Psoas muscle (tissue), 8 donors: ENCODE data around the gene SLC2A13. TPM values are rescaled to one million over a fixed set of nuclear protein-coding genes. Genes with fewer than 3 reads are reported as not detected.

Experiments
- ATAC-seq, 4 donors: fragments of 200-7000 bp; cut with Tn5 transposase; one replicate each; pipeline ENCODE4 v1.9.1; 2020; ENCODE audit warnings: moderate library complexity in 3 of 4, mild to moderate bottlenecking in 2 of 4
- DNase-seq, 2 donors: peaks; one replicate each; pipeline ENCODE4 v3.0.0-alpha.2; 2020
- H3K27ac ChIP-seq: fragments of 200-600 bp; one replicate; pipeline ENCODE4 v1.8.0; 2022
- H3K27me3 ChIP-seq, 3 donors: fragments of 200-600 bp in 1 of 3; one replicate each; pipeline versions ENCODE4 v1.6.1 to v1.8.0; 2013 to 2022; ENCODE audit warnings: low read length in 2 of 3, mild to moderate bottlenecking in 2 of 3, moderate library complexity in 1 of 3; ENCODE audit not compliant: insufficient read depth in 3 of 3
- H3K36me3 ChIP-seq, 2 donors: fragments of 200-600 bp in 1 of 2; one replicate each; pipeline versions ENCODE4 v1.6.1 to v1.8.0; 2013 to 2022; ENCODE audit warnings: low read depth in 1 of 2, mild to moderate bottlenecking in 1 of 2, moderate library complexity in 1 of 2; ENCODE audit not compliant: insufficient read depth in 1 of 2
- H3K4me1 ChIP-seq: fragments of 200-600 bp; one replicate; pipeline ENCODE4 v1.8.0; 2022
- H3K4me3 ChIP-seq: fragments of 200-600 bp; one replicate; pipeline ENCODE4 v1.8.0; 2022; ENCODE audit warnings: mild to moderate bottlenecking
- H3K9me3 ChIP-seq: fragments of 200-600 bp; one replicate; pipeline ENCODE4 v1.8.0; 2022
- WGBS, 3 donors: extraction: QIAGEN DNeasy Blood & Tissue Kit; methylation state at CpG; one replicate each; pipeline versions ENCODE4 v1.1.6 to v1.1.7; 2013; 5-methylcytosine and 5-hydroxymethylcytosine counted together
- intact Hi-C, 2 donors: fragments of 100-400 bp; cut with DNase I; formaldehyde crosslinking; loops; one replicate each; pipeline versions ENCODE4 v1.11.0 to v1.14.2; 2022
- polyA plus RNA-seq, 3 donors: library from polyadenylated mRNA; stranded (reverse); fragments of 200-250 nt; gene quantifications; one replicate each; pipeline ENCODE4 v1.2.3, GENCODE V29; 2013
- total RNA-seq, 4 donors: library from RNA; stranded (reverse); fragmentation: NEBNext Ultra II Directional in 2 of 4; extraction: Animal tissue kit (Norgen Biotek cat#: 25700) in 2 of 4; gene quantifications; one replicate each; pipeline versions ENCODE4 v1.2.1 to v1.2.4, GENCODE V29; 2021 to 2023
- TF ChIP-seq, protein P1 (sequence below): fragments of 200-600 bp; IDR thresholded peaks from one replicate; pipeline ENCODE4 v1.8.0; 2022; ENCODE audit warnings: antibody characterized with exemption
- donor health status: healthy with polysubstance abuse.
- donor health status: DM: no; HTN: no; CAD: no; lungs with moderate emphysema.
- donor health status: Bipolar disorder and iron deficiency.
- donor health status: healthy.
- donor health status: DM: yes; HTN: yes; CAD: no.
- donor health status: DM: no; HTN: no; CAD: no.
- donor health status: DM: no; HTN: no; CAD: no.
- donor health status: DM: yes; HTN: yes; CAD: no.

SLC2A13 gene
- total and polyA plus RNA-seq, 7 donors = 0.39 to 1.7 (median 0.95) TPM

DNA sequence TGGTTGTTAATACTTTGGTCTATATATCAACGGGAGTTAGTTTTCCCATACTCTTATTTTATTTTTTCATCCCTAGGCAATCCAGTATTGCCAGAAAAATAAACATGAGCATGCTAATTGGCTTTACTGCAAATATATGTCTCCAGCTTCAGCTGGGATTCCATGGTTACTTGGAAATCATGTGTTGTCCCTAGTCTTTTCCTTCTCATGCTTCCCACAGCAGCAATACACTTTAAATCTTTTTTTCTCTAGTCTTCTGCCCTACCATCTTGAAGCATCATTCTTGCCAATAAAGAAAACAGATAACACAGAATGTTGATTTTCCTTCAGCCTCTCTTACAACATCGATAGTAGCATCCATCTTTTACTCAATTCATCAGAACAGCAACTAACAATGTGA is 60.2 kb downstream of the SLC2A13 start:
- Histone ChIP-seq H3K4me3 (no peak overlapping the region), H3K4me1 (no peaks in the 10 kb centered on the region), H3K27me3 (no peaks in the 10 kb centered on the region), H3K36me3 (no peaks in the 10 kb centered on the region), H3K27ac (no peak overlapping the region), H3K9me3 (no peaks in the 10 kb centered on the region)
- ATAC-seq = no peak
- intact Hi-C loops = no loop called here
- no peak for DNase-seq
- TF ChIP-seq, protein P1, sequence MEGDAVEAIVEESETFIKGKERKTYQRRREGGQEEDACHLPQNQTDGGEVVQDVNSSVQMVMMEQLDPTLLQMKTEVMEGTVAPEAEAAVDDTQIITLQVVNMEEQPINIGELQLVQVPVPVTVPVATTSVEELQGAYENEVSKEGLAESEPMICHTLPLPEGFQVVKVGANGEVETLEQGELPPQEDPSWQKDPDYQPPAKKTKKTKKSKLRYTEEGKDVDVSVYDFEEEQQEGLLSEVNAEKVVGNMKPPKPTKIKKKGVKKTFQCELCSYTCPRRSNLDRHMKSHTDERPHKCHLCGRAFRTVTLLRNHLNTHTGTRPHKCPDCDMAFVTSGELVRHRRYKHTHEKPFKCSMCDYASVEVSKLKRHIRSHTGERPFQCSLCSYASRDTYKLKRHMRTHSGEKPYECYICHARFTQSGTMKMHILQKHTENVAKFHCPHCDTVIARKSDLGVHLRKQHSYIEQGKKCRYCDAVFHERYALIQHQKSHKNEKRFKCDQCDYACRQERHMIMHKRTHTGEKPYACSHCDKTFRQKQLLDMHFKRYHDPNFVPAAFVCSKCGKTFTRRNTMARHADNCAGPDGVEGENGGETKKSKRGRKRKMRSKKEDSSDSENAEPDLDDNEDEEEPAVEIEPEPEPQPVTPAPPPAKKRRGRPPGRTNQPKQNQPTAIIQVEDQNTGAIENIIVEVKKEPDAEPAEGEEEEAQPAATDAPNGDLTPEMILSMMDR = no peak
- 86 to 89% (median 88%) methylated on average over 2 of the region's 2 CpGs for WGBS, 3 donors

DNA sequence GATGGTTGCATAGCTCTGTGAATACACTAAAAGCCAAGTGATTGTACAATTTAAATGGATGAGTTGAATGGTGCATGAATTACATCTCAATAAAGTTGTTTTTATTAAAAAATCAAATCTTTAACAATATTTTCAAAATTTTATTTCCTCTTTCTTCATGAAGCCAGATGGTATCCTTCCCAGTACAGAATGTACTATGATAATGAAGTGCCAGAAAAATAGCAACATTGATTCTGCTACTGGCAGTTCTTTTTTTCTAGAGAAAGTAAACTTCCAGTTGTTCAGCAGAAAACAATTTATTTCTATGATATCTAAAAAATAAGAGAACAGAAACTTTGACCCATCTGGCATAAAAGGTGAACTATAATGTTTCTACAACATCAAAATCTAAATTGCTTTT is 61.5 kb downstream of the SLC2A13 start:
- no peak overlapping the region for H3K27ac ChIP-seq
- H3K4me1 ChIP-seq = no peaks in the 10 kb centered on the region
- no peak for ATAC-seq
- no peak overlapping the region for H3K4me3 ChIP-seq
- no peaks in the 10 kb centered on the region for H3K9me3 ChIP-seq
- H3K27me3 ChIP-seq = no peaks in the 10 kb centered on the region
- DNase-seq = no peak
- intact Hi-C loops = no loop called here
- H3K36me3 ChIP-seq = no peaks in the 10 kb centered on the region
- TF ChIP-seq, protein P1 = no peak

DNA sequence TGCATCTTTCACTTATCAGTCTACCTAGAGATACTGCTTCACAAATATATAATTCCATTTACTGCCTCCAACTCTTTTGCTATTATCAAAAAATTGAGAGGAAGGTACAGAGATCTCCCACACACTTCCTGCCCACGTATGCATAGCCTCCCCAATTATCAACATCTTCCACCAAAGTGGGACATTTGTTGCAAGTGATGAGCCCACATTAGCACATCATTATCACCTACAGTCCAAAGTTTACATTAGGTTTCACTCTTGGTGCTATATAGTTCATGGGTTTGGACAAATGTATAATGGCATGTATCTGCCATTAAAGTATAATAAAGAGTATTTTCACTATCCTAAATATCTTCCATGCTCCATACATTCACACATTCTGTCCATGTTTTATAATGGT is 66.3 kb downstream of the SLC2A13 start:
- Histone ChIP-seq H3K36me3 (no peaks in the 10 kb centered on the region), H3K4me1 (no peaks in the 10 kb centered on the region), H3K27ac (no peak overlapping the region), H3K27me3 (no peaks in the 10 kb centered on the region), H3K9me3 (no peaks in the 10 kb centered on the region), H3K4me3 (no peak overlapping the region)
- TF ChIP-seq, protein P1 = no peak
- ATAC-seq (no peak), DNase-seq (no peak)
- 49 to 58% (median 51%) methylated on average over 1 of the region's 1 CpG for WGBS, 3 donors
- intact Hi-C loops = no loop called here

- no peak overlapping the region for H3K27ac ChIP-seq
- ATAC-seq (no peak), DNase-seq (no peak)
- 91 to 92% (median 92%) methylated on average over 3 of the region's 3 CpGs for WGBS, 3 donors
- intact Hi-C loops = no loop called here
- H3K4me1 ChIP-seq = no peaks in the 10 kb centered on the region
- no peaks in the 10 kb centered on the region for H3K36me3 ChIP-seq
- no peak overlapping the region for H3K4me3 ChIP-seq
- TF ChIP-seq, protein P1 = no peak
- no peaks in the 10 kb centered on the region for H3K9me3 ChIP-seq
- H3K27me3 ChIP-seq = no peaks in the 10 kb centered on the region
Observed at GRCh38 chr12:40038619-40039018, 67.3 kb downstream of the SLC2A13 start.

DNA sequence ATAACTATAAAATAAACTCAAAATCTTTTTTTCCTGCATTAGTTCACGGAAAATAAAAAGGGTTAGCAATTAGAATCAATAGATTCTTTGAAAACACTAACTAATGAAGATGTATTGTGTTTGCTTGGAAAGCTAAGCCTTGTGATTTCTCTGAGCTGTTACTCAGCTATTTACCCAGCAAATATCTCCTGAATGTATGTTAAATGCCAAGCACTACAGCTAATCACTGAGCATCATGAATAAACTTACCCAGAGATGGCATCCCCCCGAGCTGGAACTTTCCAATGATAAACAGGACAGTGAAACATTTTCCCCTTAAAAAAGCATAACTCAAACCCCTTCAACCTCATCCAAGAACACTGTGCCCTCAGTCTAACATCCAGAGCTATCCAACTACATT is 71.2 kb downstream of the SLC2A13 start:
- TF ChIP-seq, protein P1 = no peak
- WGBS, 3 donors = 31 to 62% (median 37%) methylated on average over 2 of the region's 2 CpGs
- no peak overlapping the region for H3K27ac ChIP-seq
- H3K4me1 ChIP-seq = no peaks in the 10 kb centered on the region
- intact Hi-C loops = no loop called here
- DNase-seq = no peak
- H3K4me3 ChIP-seq = no peak overlapping the region
- ATAC-seq = no peak
- H3K27me3 ChIP-seq = no peaks in the 10 kb centered on the region
- no peaks in the 10 kb centered on the region for H3K36me3 ChIP-seq
- no peaks in the 10 kb centered on the region for H3K9me3 ChIP-seq
